ENCODE results near the gene CCDC30.

CCDC30 gene

GRCh38 chr1:42462828-42463763 lies at the start of gene CCDC30:
CCDC30 (plus strand) TSS chr1:42463286; CDS start chr1:42480552, 17,266 bp downstream.
- TF ChIP-seq CTCF (IDR thresholded peaks at IDR 0.05; ENCODE audit: insufficient read depth, low read depth, low read length, missing control alignments): no peak
- peak; percentile 98 for DNase-seq (ENCODE audit: low read depth)
- H3K4me3 ChIP-seq (ENCODE audit: low read depth, low read length): peak within 1 kb of the TSS; percentile 58

- TF ChIP-seq CTCF (IDR thresholded peaks at IDR 0.05; ENCODE audit: insufficient read depth, low read depth, low read length, missing control alignments): no peak
- no peak overlapping the region for H3K4me3 ChIP-seq (ENCODE audit: low read depth, low read length)
- DNase-seq (ENCODE audit: low read depth): no peak
Observed at GRCh38 chr1:42414551-42415496, 48.3 kb upstream of the CCDC30 start.

- no peak overlapping the region for H3K4me3 ChIP-seq (ENCODE audit: low read depth, low read length)
- no peak for DNase-seq (ENCODE audit: low read depth)
- no peak for TF ChIP-seq CTCF (IDR thresholded peaks at IDR 0.05; ENCODE audit: insufficient read depth, low read depth, low read length, missing control alignments)
Observed at GRCh38 chr1:42417166-42417565, 45.9 kb upstream of the CCDC30 start.

- no peak for TF ChIP-seq CTCF (IDR thresholded peaks at IDR 0.05; ENCODE audit: insufficient read depth, low read depth, low read length, missing control alignments)
- DNase-seq (ENCODE audit: low read depth): no peak
- no peak overlapping the region for H3K4me3 ChIP-seq (ENCODE audit: low read depth, low read length)
Observed at GRCh38 chr1:42418516-42418915, 44.6 kb upstream of the CCDC30 start.

- DNase-seq (ENCODE audit: low read depth): no peak
- H3K4me3 ChIP-seq (ENCODE audit: low read depth, low read length): no peak overlapping the region
- no peak for TF ChIP-seq CTCF (IDR thresholded peaks at IDR 0.05; ENCODE audit: insufficient read depth, low read depth, low read length, missing control alignments)
Observed at GRCh38 chr1:42419126-42419821, 43.8 kb upstream of the CCDC30 start.

GRCh38 chr1:42420121-42420520 lies 43.0 kb upstream of the CCDC30 start:
- DNase-seq (ENCODE audit: low read depth): no peak
- no peak for TF ChIP-seq CTCF (IDR thresholded peaks at IDR 0.05; ENCODE audit: insufficient read depth, low read depth, low read length, missing control alignments)
- no peak overlapping the region for H3K4me3 ChIP-seq (ENCODE audit: low read depth, low read length)
